HAP-1 (cell line): ENCODE measurements around the gene LUZP1.

Source experiments
- DNase-seq, 2 experiments: peaks; one replicate each; pipeline ENCODE4 v3.0.0-alpha.2; 2016 to 2020; ENCODE audit warnings: low spot score in 2 of 2
- H3K27me3 ChIP-seq: fragments of 250-450 bp; sonication (Bioruptor Pico); 2 replicates; pipeline ENCODE4 v1.5.1; 2020; ENCODE audit warnings: low read depth, mild to moderate bottlenecking, moderate library complexity
- H3K36me3 ChIP-seq: fragments of 250-450 bp; sonication (Bioruptor Pico); replicated peaks from 2 replicates; pipeline ENCODE4 v1.5.1; 2020; ENCODE audit warnings: mild to moderate bottlenecking
- H3K4me1 ChIP-seq: fragments of 250-450 bp; sonication (Bioruptor Pico); 2 replicates; pipeline ENCODE4 v1.5.1; 2020; ENCODE audit warnings: mild to moderate bottlenecking
- H3K4me3 ChIP-seq: fragments of 250-450 bp; sonication (Bioruptor Pico); 2 replicates; pipeline ENCODE4 v1.5.1; 2020; ENCODE audit warnings: mild to moderate bottlenecking, moderate library complexity
- H3K9me3 ChIP-seq: fragments of 250-450 bp; sonication (Bioruptor Pico); 2 replicates; pipeline ENCODE4 v1.5.1; 2020; ENCODE audit warnings: mild to moderate bottlenecking, moderate library complexity
- in situ Hi-C: fragments of 300-500 bp; cut with MboI; formaldehyde crosslinking; loops from 3 replicates; pipeline ENCODE4 v1.14.3; 2020; ENCODE audit warnings: low sequenced_read_pairs, inconsistent platforms, mixed read lengths

Gene LUZP1

GRCh38 chr1:23114424-23115079 lies 54.1 kb downstream of the LUZP1 start:
- no peak overlapping the region for H3K4me3 ChIP-seq
- no peaks in the 10 kb centered on the region for H3K27me3 ChIP-seq
- 0 out of 2 replicates have a peak, but pooled peaks cover 3% of the 10 kb centered on the region for H3K4me1 ChIP-seq
- H3K9me3 ChIP-seq, result no peaks in the 10 kb centered on the region
- no peaks in the 10 kb centered on the region for H3K36me3 ChIP-seq
- in situ Hi-C loops, result no loop called here
- DNase-seq, result no peak

- H3K4me1 ChIP-seq, result no peaks in the 10 kb centered on the region
Observed at GRCh38 chr1:23111600-23112535, 56.8 kb downstream of the LUZP1 start.

GRCh38 chr1:23110391-23110790 lies 58.3 kb downstream of the LUZP1 start:
- H3K9me3 ChIP-seq, result no peaks in the 10 kb centered on the region
- in situ Hi-C loops, result no loop called here
- no peaks in the 10 kb centered on the region for H3K27me3 ChIP-seq
- DNase-seq, result no peak
- H3K36me3 ChIP-seq, result peaks cover 7% of the 10 kb centered on the region
- H3K4me1 ChIP-seq, result no peaks in the 10 kb centered on the region
- H3K4me3 ChIP-seq, result no peak overlapping the region

More at GRCh38 chr1:23111600-23112535, 56.8 kb downstream of the LUZP1 start:
- peaks cover 4% of the 10 kb centered on the region for H3K36me3 ChIP-seq
- H3K27me3 ChIP-seq, result no peaks in the 10 kb centered on the region
- H3K4me3 ChIP-seq, result no peak overlapping the region
- H3K9me3 ChIP-seq, result no peaks in the 10 kb centered on the region
- in situ Hi-C loops, result no loop called here
- DNase-seq, result no peak

DNA sequence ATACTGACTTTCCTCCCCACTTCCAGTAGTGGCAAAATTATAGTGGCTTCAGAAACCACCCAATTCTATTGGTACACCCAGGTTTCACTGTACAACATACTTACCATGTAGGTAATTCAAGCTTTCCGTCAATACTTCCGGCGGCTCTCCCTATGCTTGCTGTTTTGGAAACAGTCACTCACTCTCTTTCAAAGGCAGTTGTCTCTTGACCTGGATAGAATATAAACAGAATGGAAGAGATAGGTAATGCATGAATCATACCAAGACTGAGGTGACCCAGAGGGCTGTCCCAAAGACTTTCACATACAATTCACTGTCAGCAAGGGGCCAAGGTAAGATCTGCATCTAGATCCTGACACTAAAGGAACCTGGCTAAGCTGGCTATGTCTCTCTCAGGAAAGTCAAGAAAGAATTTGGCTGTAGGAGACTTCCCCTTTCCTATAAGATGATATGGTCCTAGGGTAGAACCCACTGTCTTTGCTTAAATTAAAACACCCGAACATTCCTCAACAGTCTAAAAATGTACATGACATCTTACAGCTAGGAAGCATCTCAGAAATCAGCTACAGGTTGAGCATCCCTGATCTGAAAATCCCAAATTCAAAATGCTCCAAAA lies 59.6 kb downstream of the LUZP1 start:
- no peak for DNase-seq
- no peaks in the 10 kb centered on the region for H3K9me3 ChIP-seq
- H3K4me3 ChIP-seq, result no peak overlapping the region
- H3K4me1 ChIP-seq, result no peaks in the 10 kb centered on the region
- peaks cover 10% of the 10 kb centered on the region for H3K36me3 ChIP-seq
- in situ Hi-C loops, result no loop called here
- H3K27me3 ChIP-seq, result no peaks in the 10 kb centered on the region

DNA sequence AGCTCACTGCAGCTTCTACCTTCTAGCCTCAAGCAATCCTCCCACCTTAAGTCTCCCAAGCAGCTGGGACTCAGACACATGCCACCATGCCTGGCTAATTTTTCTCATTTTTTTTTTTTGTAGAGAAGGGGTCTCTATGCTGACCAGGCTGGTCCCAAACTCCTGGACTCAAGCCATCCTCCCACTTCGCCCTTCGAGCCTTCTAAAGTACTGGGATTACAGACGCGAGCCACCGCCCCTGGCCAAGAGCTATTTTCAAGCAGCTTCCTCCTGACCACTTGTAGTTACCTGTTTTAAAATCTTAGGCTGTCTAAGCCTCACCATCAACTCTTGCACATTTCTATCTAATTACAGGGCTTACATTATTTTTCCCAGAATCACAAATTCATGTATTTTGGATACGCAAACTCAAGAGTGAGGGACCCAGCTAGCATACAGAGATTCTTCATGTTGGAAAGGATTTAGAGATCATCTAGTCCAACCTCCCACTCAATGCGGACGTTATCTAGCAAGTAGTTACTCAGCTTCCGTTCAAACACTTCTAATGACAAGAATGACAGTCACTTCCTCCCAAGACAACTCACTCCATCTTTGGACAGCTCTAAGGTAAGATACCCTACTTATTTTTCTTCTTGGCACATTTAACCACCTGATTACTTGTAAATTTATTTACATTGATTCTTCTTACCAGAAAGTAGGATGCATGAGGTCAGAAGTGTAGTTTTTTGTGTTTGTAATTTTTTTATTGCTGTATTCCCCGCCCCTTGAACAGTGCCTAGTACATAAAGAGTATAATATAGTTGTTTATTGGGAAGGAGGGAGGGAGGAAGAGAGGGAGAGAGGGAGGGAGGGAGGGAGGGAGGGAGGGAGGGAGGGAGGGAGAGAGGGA lies 65.4 kb downstream of the LUZP1 start:
- Histone ChIP-seq H3K9me3 (no peaks in the 10 kb centered on the region), H3K36me3 (peaks cover 10% of the 10 kb centered on the region), H3K4me3 (no peak overlapping the region), H3K4me1 (peaks cover 8% of the 10 kb centered on the region; the same call in 1 of the 2 replicates), H3K27me3 (no peaks in the 10 kb centered on the region)
- DNase-seq, result no peak
- in situ Hi-C loops, result no loop called here

- in situ Hi-C loops, result no loop called here
Observed at GRCh38 chr1:23102289-23102688, 66.4 kb downstream of the LUZP1 start.

GRCh38 chr1:23101887-23102286 lies 66.8 kb downstream of the LUZP1 start:
- H3K4me3 ChIP-seq, result no peak overlapping the region
- in situ Hi-C loops, result no loop called here
- DNase-seq, result no peak
- peaks cover 8% of the 10 kb centered on the region; the same call in 1 of the 2 replicates for H3K4me1 ChIP-seq
- no peaks in the 10 kb centered on the region for H3K9me3 ChIP-seq
- H3K36me3 ChIP-seq, result peaks cover 6% of the 10 kb centered on the region
- no peaks in the 10 kb centered on the region for H3K27me3 ChIP-seq

More at GRCh38 chr1:23102289-23102688, 66.4 kb downstream of the LUZP1 start:
- Histone ChIP-seq H3K27me3 (no peaks in the 10 kb centered on the region), H3K4me1 (peaks cover 8% of the 10 kb centered on the region; the same call in 1 of the 2 replicates), H3K36me3 (peaks cover 9% of the 10 kb centered on the region), H3K9me3 (no peaks in the 10 kb centered on the region), H3K4me3 (no peak overlapping the region)
- no peak for DNase-seq

GRCh38 chr1:23101101-23101827 lies 67.4 kb downstream of the LUZP1 start:
- no peak for DNase-seq
- no peaks in the 10 kb centered on the region for H3K27me3 ChIP-seq
- no peak overlapping the region for H3K4me3 ChIP-seq
- in situ Hi-C loops, result no loop called here
- no peaks in the 10 kb centered on the region for H3K9me3 ChIP-seq
- peaks cover 3% of the 10 kb centered on the region; the same call in 1 of the 2 replicates for H3K36me3 ChIP-seq
- peaks cover 8% of the 10 kb centered on the region; the same call in 1 of the 2 replicates for H3K4me1 ChIP-seq

DNA sequence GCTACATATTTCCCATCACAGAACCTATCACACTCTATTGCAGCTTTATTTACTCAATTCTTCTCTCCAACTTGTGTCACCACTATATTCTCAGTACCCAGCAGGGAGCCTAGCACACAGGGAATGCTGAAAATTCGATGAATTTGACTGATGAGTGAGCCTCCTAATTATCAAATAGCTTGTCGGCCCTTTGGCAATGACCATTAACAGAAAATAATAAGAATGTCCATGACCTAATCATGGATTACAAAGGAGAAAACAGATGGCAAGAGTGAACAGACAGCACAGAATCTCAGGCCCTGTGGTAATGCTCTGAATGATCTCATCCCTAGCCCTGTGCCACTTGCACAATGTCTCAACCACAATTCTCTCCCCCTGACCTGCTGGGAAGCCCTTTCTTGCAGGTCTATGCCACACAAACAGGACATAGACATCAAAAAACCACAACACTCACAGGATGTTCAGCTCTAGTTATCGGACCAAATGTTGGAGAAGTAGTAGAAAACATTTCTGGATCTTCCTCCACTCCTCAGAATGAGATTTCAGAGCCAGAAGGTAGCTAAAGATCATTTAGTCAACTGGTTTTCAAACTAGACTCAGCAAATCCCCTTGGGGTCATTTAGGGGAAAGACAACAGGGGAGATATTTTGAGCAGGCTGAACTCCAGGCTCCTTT lies 68.4 kb downstream of the LUZP1 start:
- H3K4me1 ChIP-seq, result peaks cover 8% of the 10 kb centered on the region; the same call in 1 of the 2 replicates
- no peak overlapping the region for H3K4me3 ChIP-seq
- H3K9me3 ChIP-seq, result no peaks in the 10 kb centered on the region
- in situ Hi-C loops, result no loop called here
- no peak for DNase-seq
- H3K36me3 ChIP-seq, result peaks cover under 1% of the 10 kb centered on the region; the same call in 1 of the 2 replicates
- no peaks in the 10 kb centered on the region for H3K27me3 ChIP-seq

DNA sequence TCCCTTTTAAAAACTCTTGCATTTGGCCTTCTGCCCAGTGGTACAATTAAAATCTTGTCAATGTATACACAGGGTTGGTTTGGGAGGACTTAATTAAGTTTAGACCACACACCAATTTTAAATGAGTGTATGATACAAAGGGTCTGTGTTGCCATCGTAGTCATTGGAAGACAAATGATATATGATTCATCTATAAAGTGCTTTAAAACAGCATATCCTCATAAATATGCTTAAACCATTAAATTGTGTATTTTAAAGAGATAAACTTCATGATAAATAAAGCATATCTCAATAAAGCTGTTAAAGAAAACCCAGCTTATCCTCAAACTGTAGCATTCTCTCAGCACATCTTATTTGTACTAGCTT lies 69.5 kb downstream of the LUZP1 start:
- H3K4me1 ChIP-seq, result peaks cover 8% of the 10 kb centered on the region; the same call in 1 of the 2 replicates
- H3K36me3 ChIP-seq, result no peaks in the 10 kb centered on the region; the same call in none of the 2 replicates
- in situ Hi-C loops, result loop anchor here (5.0 kb wide), 1 partner anchor 88 kb away; no protein-coding TSS in a partner anchor
- no peak for DNase-seq
- no peak overlapping the region for H3K4me3 ChIP-seq
- H3K9me3 ChIP-seq, result no peaks in the 10 kb centered on the region
- H3K27me3 ChIP-seq, result no peaks in the 10 kb centered on the region

- Histone ChIP-seq H3K4me1 (peaks cover 8% of the 10 kb centered on the region; the same call in 1 of the 2 replicates), H3K4me3 (no peak overlapping the region), H3K36me3 (peaks cover under 1% of the 10 kb centered on the region), H3K9me3 (no peaks in the 10 kb centered on the region), H3K27me3 (no peaks in the 10 kb centered on the region)
- peak; percentile 72 to 80 for DNase-seq
- in situ Hi-C loops, result loop anchor here (5.0 kb wide), 1 partner anchor 89 kb away; no protein-coding TSS in a partner anchor
Observed at GRCh38 chr1:23098463-23099170, 70.0 kb downstream of the LUZP1 start.
